ENCODE data around the gene EVC2.

Gene EVC2

GRCh38 chr4:5589495-5589894 lies 118.9 kb downstream of the EVC2 start:
- Histone ChIP-seq H3K4me2 (ENCODE audit: low read length) (no peak overlapping the region), H3K79me2 (no peaks in the 10 kb centered on the region), H3K4me1 (no peaks in the 10 kb centered on the region), H3K27me3 (ENCODE audit: control insufficient read depth, insufficient read depth, low read length) (no peaks in the 10 kb centered on the region), H3K9ac (no peak overlapping the region), H3K9me3 (ENCODE audit: control insufficient read depth, low read length) (no peaks in the 10 kb centered on the region), H3K4me3 (ENCODE audit: low read depth, low read length) (no peak overlapping the region), H3K27ac (no peak overlapping the region), H3K36me3 (ENCODE audit: control insufficient read depth, insufficient read depth, low read length) (no peaks in the 10 kb centered on the region), H2AFZ (no peak overlapping the region)
- TF ChIP-seq CTCF (IDR thresholded peaks at IDR 0.05): no peak

GRCh38 chr4:5588046-5588445 lies 120.3 kb downstream of the EVC2 start:
- no peaks in the 10 kb centered on the region for H3K4me1 ChIP-seq
- H3K4me2 ChIP-seq (ENCODE audit: low read length): no peak overlapping the region
- H2AFZ ChIP-seq: no peak overlapping the region
- TF ChIP-seq CTCF (IDR thresholded peaks at IDR 0.05): no peak
- no peak overlapping the region for H3K4me3 ChIP-seq (ENCODE audit: low read depth, low read length)
- H3K79me2 ChIP-seq: no peaks in the 10 kb centered on the region
- no peaks in the 10 kb centered on the region for H3K27me3 ChIP-seq (ENCODE audit: control insufficient read depth, insufficient read depth, low read length)
- no peak overlapping the region for H3K27ac ChIP-seq
- H3K9me3 ChIP-seq (ENCODE audit: control insufficient read depth, low read length): no peaks in the 10 kb centered on the region
- no peak overlapping the region for H3K9ac ChIP-seq
- H3K36me3 ChIP-seq (ENCODE audit: control insufficient read depth, insufficient read depth, low read length): no peaks in the 10 kb centered on the region

GRCh38 chr4:5575941-5576340 lies 132.4 kb downstream of the EVC2 start:
- Histone ChIP-seq H3K4me3 (ENCODE audit: low read depth, low read length) (no peak overlapping the region), H3K36me3 (ENCODE audit: control insufficient read depth, insufficient read depth, low read length) (no peaks in the 10 kb centered on the region), H3K27me3 (ENCODE audit: control insufficient read depth, insufficient read depth, low read length) (no peaks in the 10 kb centered on the region)

GRCh38 chr4:5574386-5574785 lies 134.0 kb downstream of the EVC2 start:
- Histone ChIP-seq H3K9ac (no peak overlapping the region), H3K4me3 (ENCODE audit: low read depth, low read length) (no peak overlapping the region), H3K36me3 (ENCODE audit: control insufficient read depth, insufficient read depth, low read length) (no peaks in the 10 kb centered on the region), H3K4me1 (no peaks in the 10 kb centered on the region), H3K9me3 (ENCODE audit: control insufficient read depth, low read length) (no peaks in the 10 kb centered on the region), H2AFZ (no peak overlapping the region), H3K27ac (no peak overlapping the region), H3K79me2 (no peaks in the 10 kb centered on the region), H3K4me2 (ENCODE audit: low read length) (no peak overlapping the region), H3K27me3 (ENCODE audit: control insufficient read depth, insufficient read depth, low read length) (no peaks in the 10 kb centered on the region)
- TF ChIP-seq CTCF (IDR thresholded peaks at IDR 0.05): no peak

More at GRCh38 chr4:5575941-5576340, 132.4 kb downstream of the EVC2 start:
- H3K9me3 ChIP-seq (ENCODE audit: control insufficient read depth, low read length): no peaks in the 10 kb centered on the region
- no peak overlapping the region for H2AFZ ChIP-seq
- TF ChIP-seq CTCF (IDR thresholded peaks at IDR 0.05): no peak
- no peak overlapping the region for H3K9ac ChIP-seq
- no peak overlapping the region for H3K27ac ChIP-seq
- H3K4me1 ChIP-seq: no peaks in the 10 kb centered on the region
- no peak overlapping the region for H3K4me2 ChIP-seq (ENCODE audit: low read length)
- H3K79me2 ChIP-seq: no peaks in the 10 kb centered on the region

- TF ChIP-seq CTCF (IDR thresholded peaks at IDR 0.05): no peak
- no peak overlapping the region for H3K27ac ChIP-seq
- no peaks in the 10 kb centered on the region for H3K79me2 ChIP-seq
- H3K4me3 ChIP-seq (ENCODE audit: low read depth, low read length): no peak overlapping the region
- no peaks in the 10 kb centered on the region for H3K4me1 ChIP-seq
- no peaks in the 10 kb centered on the region for H3K36me3 ChIP-seq (ENCODE audit: control insufficient read depth, insufficient read depth, low read length)
- H3K9ac ChIP-seq: no peak overlapping the region
- no peaks in the 10 kb centered on the region for H3K27me3 ChIP-seq (ENCODE audit: control insufficient read depth, insufficient read depth, low read length)
- no peak overlapping the region for H2AFZ ChIP-seq
- H3K9me3 ChIP-seq (ENCODE audit: control insufficient read depth, low read length): no peaks in the 10 kb centered on the region
- H3K4me2 ChIP-seq (ENCODE audit: low read length): no peak overlapping the region
Measured at GRCh38 chr4:5573965-5574364, 134.4 kb downstream of the EVC2 start.

All from parathyroid adenoma (tissue), 2 donors.